Stimulated activated CD4-positive, alpha-beta T cell treated with anti-CD3 and anti-CD28 coated beads, TNF-alpha, amount 100 ng/mL, for 24 hours (primary cell): ENCODE results near the gene ALAD.
"Not testable (repeated sequence)": the region's sequence is repeated elsewhere in the genome, so short reads cannot be mapped to it uniquely, and the experiment has no call there.

Experiments
- DNase-seq, 3 experiments: peaks; one replicate each; pipeline ENCODE4 v3.0.0-alpha.2; 2020; ENCODE audit warnings: low read depth in 3 of 3

Gene ALAD

GRCh38 chr9:113401027-113401792 is at the start of gene ALAD:
TSS of gene ALAD (minus strand) at chr9:113401284. CDS start at chr9:113393559, 7,725 bp downstream.
- peak; percentile 97 to 99 (median 99) for DNase-seq

- no peak for DNase-seq
Measured at GRCh38 chr9:113449376-113449775, 48.3 kb upstream of the ALAD start.

GRCh38 chr9:113446323-113446740 is 45.2 kb upstream of the ALAD start:
- DNase-seq: no peak

GRCh38 chr9:113444736-113445135 is 43.7 kb upstream of the ALAD start:
- no peak for DNase-seq

GRCh38 chr9:113437716-113438115 is 36.6 kb upstream of the ALAD start:
- not testable (repeated sequence) for DNase-seq

- DNase-seq: no peak
Measured at GRCh38 chr9:113436728-113437515, 35.8 kb upstream of the ALAD start.

- no peak for DNase-seq
Measured at GRCh38 chr9:113431191-113431590, 30.1 kb upstream of the ALAD start.

- no peak for DNase-seq
Measured at GRCh38 chr9:113428062-113428615, 27.1 kb upstream of the ALAD start.

GRCh38 chr9:113427629-113428028 is 26.5 kb upstream of the ALAD start:
- DNase-seq: no peak

- no peak for DNase-seq
Measured at GRCh38 chr9:113426701-113427100, 25.6 kb upstream of the ALAD start.

- no peak for DNase-seq
Measured at GRCh38 chr9:113425072-113425471, 24.0 kb upstream of the ALAD start.

GRCh38 chr9:113421726-113422125 is 20.6 kb upstream of the ALAD start:
- no peak for DNase-seq

GRCh38 chr9:113417370-113417769 is 16.3 kb upstream of the ALAD start:
- DNase-seq: no peak

- DNase-seq: no peak
Measured at GRCh38 chr9:113416149-113416721, 15.2 kb upstream of the ALAD start.

GRCh38 chr9:113410207-113410864 is 9.3 kb upstream of the ALAD start, which contains the start of the genes C9orf43 and POLE3:
TSS of gene C9orf43 (plus strand) at chr9:113410747. CDS start at chr9:113413494, 2,747 bp downstream.
TSS of gene POLE3 (minus strand) at chr9:113410675. CDS start at chr9:113410293, 382 bp downstream.
- DNase-seq: peak; percentile 93 to 96 (median 94)

- DNase-seq: no peak
Measured at GRCh38 chr9:113409883-113410206, 8.8 kb upstream of the ALAD start.

- no peak for DNase-seq
Measured at GRCh38 chr9:113409481-113409880, 8.4 kb upstream of the ALAD start.

GRCh38 chr9:113406873-113407511 is 5.9 kb upstream of the ALAD start:
- peak in 2 of 3 experiments; percentile 8 to 39 for DNase-seq

- not testable (repeated sequence) for DNase-seq
Measured at GRCh38 chr9:113406353-113406752, 5.3 kb upstream of the ALAD start.

- DNase-seq: no peak
Measured at GRCh38 chr9:113403646-113404045, 2.6 kb upstream of the ALAD start.

GRCh38 chr9:113399646-113400200 is 1.4 kb downstream of the ALAD start:
- no peak for DNase-seq
